Brain microvascular endothelial cell (primary cell): ENCODE data around the gene ACTN1.
"Not testable (repeated sequence)": the region's sequence is repeated elsewhere in the genome, so short reads cannot be mapped to it uniquely, and the experiment has no call there.

ENCODE experiments used
- DNase-seq: peaks from one replicate; pipeline ENCODE4 v3.0.0-alpha.2; 2020
- H3K27ac ChIP-seq: fragments of 250-450 bp; sonication (Bioruptor Pico); 2 replicates; pipeline ENCODE4 v1.5.1; 2020; ENCODE audit warnings: mild to moderate bottlenecking, moderate library complexity
- H3K27me3 ChIP-seq: fragments of 250-450 bp; sonication (Bioruptor Pico); replicated peaks from 2 replicates; pipeline ENCODE4 v1.5.1; 2020; ENCODE audit warnings: mild to moderate bottlenecking
- H3K36me3 ChIP-seq: fragments of 250-450 bp; sonication (Bioruptor Pico); replicated peaks from 2 replicates; pipeline ENCODE4 v1.5.1; 2020; ENCODE audit warnings: mild to moderate bottlenecking
- H3K4me3 ChIP-seq: 2 replicates; pipeline ENCODE4 v1.5.1; 2011; ENCODE audit warnings: low read depth, mild to moderate bottlenecking, control low read depth, low read length, moderate library complexity
- in situ Hi-C: cut with HindIII; loops from 2 replicates; pipeline ENCODE4 v1.10.0; 2017; ENCODE audit warnings: low sequenced_read_pairs, low pct_ligation_motif_present
- TF ChIP-seq, protein P1 (sequence below): IDR thresholded peaks from 2 replicates; pipeline ENCODE4 v1.5.1; 2011; ENCODE audit warnings: low read depth, mild to moderate bottlenecking, moderate library complexity, low read length, control low read depth, inconsistent platforms; ENCODE audit errors: missing control alignments

ACTN1 gene

GRCh38 chr14:68851078-68851477 lies 128.0 kb downstream of the ACTN1 start:
- TF ChIP-seq, protein P1, sequence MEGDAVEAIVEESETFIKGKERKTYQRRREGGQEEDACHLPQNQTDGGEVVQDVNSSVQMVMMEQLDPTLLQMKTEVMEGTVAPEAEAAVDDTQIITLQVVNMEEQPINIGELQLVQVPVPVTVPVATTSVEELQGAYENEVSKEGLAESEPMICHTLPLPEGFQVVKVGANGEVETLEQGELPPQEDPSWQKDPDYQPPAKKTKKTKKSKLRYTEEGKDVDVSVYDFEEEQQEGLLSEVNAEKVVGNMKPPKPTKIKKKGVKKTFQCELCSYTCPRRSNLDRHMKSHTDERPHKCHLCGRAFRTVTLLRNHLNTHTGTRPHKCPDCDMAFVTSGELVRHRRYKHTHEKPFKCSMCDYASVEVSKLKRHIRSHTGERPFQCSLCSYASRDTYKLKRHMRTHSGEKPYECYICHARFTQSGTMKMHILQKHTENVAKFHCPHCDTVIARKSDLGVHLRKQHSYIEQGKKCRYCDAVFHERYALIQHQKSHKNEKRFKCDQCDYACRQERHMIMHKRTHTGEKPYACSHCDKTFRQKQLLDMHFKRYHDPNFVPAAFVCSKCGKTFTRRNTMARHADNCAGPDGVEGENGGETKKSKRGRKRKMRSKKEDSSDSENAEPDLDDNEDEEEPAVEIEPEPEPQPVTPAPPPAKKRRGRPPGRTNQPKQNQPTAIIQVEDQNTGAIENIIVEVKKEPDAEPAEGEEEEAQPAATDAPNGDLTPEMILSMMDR = no peak
- peaks cover 2% of the 10 kb centered on the region for H3K36me3 ChIP-seq
- in situ Hi-C loops = no loop called here
- H3K27me3 ChIP-seq = no peaks in the 10 kb centered on the region
- no peak overlapping the region for H3K27ac ChIP-seq
- no peak overlapping the region for H3K4me3 ChIP-seq
- no peak for DNase-seq

- H3K36me3 ChIP-seq = peaks cover under 1% of the 10 kb centered on the region
- no peak overlapping the region for H3K27ac ChIP-seq
- in situ Hi-C loops = no loop called here
- no peak for DNase-seq
- no peaks in the 10 kb centered on the region for H3K27me3 ChIP-seq
- no peak overlapping the region for H3K4me3 ChIP-seq
- TF ChIP-seq, protein P1 = no peak
Observed at GRCh38 chr14:68849416-68849815, 129.7 kb downstream of the ACTN1 start.

- Histone ChIP-seq H3K27ac (no peak overlapping the region), H3K27me3 (no peaks in the 10 kb centered on the region), H3K36me3 (no peaks in the 10 kb centered on the region), H3K4me3 (no peak overlapping the region)
- TF ChIP-seq, protein P1 = no peak
- DNase-seq = no peak
- in situ Hi-C loops = no loop called here
Observed at GRCh38 chr14:68848253-68848652, 130.8 kb downstream of the ACTN1 start.

DNA sequence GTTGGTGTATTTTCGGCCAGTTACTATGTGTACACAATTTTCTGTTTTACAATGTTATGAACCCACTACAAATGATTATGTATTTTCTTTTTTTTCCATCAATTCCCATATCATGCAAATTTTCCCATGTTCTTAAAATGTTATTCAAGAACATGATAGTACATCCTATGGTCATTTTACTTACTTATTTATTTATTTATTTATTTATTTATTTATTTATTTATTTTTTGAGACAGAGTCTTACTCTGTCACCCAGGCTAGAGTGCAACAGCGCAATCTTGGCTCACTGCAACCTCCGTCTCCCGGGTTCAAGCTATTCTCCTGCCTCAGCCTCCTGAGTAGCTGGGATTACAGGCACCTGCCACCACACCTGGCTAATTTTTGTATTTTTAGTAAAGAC lies 131.5 kb downstream of the ACTN1 start:
- H3K27me3 ChIP-seq, H3K36me3 ChIP-seq, H3K4me3 ChIP-seq, in situ Hi-C loops, DNase-seq, H3K27ac ChIP-seq: not testable (repeated sequence)

- H3K27me3 ChIP-seq = no peaks in the 10 kb centered on the region
- no peaks in the 10 kb centered on the region for H3K36me3 ChIP-seq
- TF ChIP-seq, protein P1 = no peak
- H3K27ac ChIP-seq = no peak overlapping the region
- in situ Hi-C loops = no loop called here
- DNase-seq = no peak
- no peak overlapping the region for H3K4me3 ChIP-seq
Observed at GRCh38 chr14:68846466-68846865, 132.6 kb downstream of the ACTN1 start.

DNA sequence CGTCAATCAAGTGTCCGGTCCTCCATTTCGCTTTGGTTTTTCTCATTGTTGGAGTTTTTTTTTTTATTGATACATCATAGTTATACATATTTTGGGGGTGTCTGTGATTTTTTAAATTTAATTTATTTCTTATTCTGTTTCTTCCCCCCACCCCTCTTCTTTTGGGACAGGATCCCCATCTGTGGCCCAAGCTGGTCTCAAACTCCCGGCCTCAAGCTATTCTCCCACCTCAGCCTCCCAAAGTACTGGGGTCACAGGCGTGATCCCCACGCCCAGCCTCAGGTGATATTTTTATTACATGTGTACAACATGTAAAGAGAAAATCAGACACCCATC lies 134.9 kb downstream of the ACTN1 start:
- in situ Hi-C loops = no loop called here
- TF ChIP-seq, protein P1 = no peak
- Histone ChIP-seq H3K27ac (no peak overlapping the region), H3K36me3 (peaks cover 6% of the 10 kb centered on the region), H3K4me3 (no peak overlapping the region), H3K27me3 (no peaks in the 10 kb centered on the region)
- DNase-seq = no peak
